Activated naive CD4-positive, alpha-beta T cell treated with anti-CD3 and anti-CD28 coated beads, Interleukin-2, amount 10 ng/mL, durations not matched to agents 7 days and 5 days (primary cell): ENCODE data around the gene GHITM.
A peak's percentile ranks its signal among the peaks of the same experiment; 100 is the strongest.
"Not testable (repeated sequence)": the region's sequence is repeated elsewhere in the genome, so short reads cannot be mapped to it uniquely, and the experiment has no call there.

Experiments
- CTCF ChIA-PET: fragments of 350-600 bp; sonication (Branson Sonifier 250); formaldehyde crosslinking; loops from one replicate; lab custom pipeline; 2021; ENCODE audit warnings: antibody characterized with exemption; lab: Charles Lee
- DNase-seq: peaks from one replicate; pipeline ENCODE4 v3.0.0-alpha.2; 2020
- H3K27ac Mint-ChIP-seq: one replicate; pipeline ENCODE4 v1.8.0; 2021; ENCODE audit warnings: mild to moderate bottlenecking, moderate library complexity, mixed read lengths
- H3K27me3 Mint-ChIP-seq: one replicate; pipeline ENCODE4 v1.8.0; 2021; ENCODE audit warnings: mild to moderate bottlenecking, mixed read lengths
- H3K36me3 Mint-ChIP-seq: one replicate; pipeline ENCODE4 v1.8.0; 2021; ENCODE audit warnings: mixed read lengths
- H3K4me1 Mint-ChIP-seq: one replicate; pipeline ENCODE4 v1.8.0; 2021; ENCODE audit warnings: mixed read lengths
- H3K4me3 Mint-ChIP-seq: one replicate; pipeline ENCODE4 v1.8.0; 2021; ENCODE audit warnings: mild to moderate bottlenecking, moderate library complexity, mixed read lengths
- H3K9me3 Mint-ChIP-seq: one replicate; pipeline ENCODE4 v1.8.0; 2021; ENCODE audit warnings: mixed read lengths

GHITM gene

DNA sequence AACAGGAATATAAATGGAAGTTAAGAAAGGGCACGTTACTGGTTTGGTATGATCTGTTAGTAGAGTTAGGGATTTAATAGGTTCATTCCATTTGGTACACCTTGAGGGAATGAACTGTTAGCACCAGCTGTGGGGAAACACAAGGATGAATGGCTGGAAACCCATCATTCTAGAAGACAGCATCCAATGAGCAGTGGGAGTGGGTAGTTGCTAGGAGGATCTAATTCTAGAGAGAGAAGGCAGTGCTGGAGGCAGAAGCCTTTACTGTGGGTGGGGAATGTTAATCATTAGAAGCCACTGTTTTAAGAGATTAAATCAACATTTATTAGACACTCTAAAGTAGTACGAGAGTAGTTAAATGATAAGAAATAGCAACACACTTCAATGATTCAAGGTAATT, 18.8 kb downstream of the GHITM start:
- H3K27ac Mint-ChIP-seq: no peak overlapping the region
- peaks cover 10% of the 10 kb centered on the region for H3K4me1 Mint-ChIP-seq
- DNase-seq: no peak
- peaks cover 13% of the 10 kb centered on the region for H3K36me3 Mint-ChIP-seq
- peaks cover 6% of the 10 kb centered on the region for H3K27me3 Mint-ChIP-seq
- no peak overlapping the region for H3K4me3 Mint-ChIP-seq
- CTCF ChIA-PET: interaction anchor here (2.0 kb wide), 1 partner anchor 10 kb away, joined by 10 read pairs; no protein-coding TSS in a partner anchor
- H3K9me3 Mint-ChIP-seq: no peaks in the 10 kb centered on the region

DNA sequence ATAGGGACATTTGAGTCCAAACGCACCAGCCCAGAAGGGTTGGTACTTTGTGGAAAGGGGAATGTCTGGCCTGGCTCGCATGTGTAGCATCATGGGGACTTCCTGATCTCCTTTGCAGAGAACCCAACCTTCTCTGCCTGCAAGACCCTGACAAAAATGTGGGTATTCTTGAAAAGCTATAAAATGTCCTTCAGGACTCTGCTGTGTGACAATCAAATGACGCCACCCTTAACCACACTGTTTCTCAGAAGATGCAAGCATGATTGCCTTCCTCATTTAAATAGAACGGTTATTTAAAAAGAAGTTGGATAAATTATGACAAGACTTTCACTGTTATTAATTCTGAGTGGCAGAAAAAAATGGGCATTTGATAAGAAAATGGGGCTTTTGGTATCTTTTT, 19.2 kb downstream of the GHITM start:
- DNase-seq: no peak
- no peak overlapping the region for H3K27ac Mint-ChIP-seq
- peaks cover 10% of the 10 kb centered on the region for H3K4me1 Mint-ChIP-seq
- CTCF ChIA-PET: interaction anchor here (1.5 kb wide), 1 partner anchor 10 kb away, joined by 6 read pairs; no protein-coding TSS in a partner anchor
- H3K36me3 Mint-ChIP-seq: peaks cover 10% of the 10 kb centered on the region
- peaks cover 11% of the 10 kb centered on the region for H3K27me3 Mint-ChIP-seq
- H3K9me3 Mint-ChIP-seq: no peaks in the 10 kb centered on the region
- H3K4me3 Mint-ChIP-seq: no peak overlapping the region

DNA sequence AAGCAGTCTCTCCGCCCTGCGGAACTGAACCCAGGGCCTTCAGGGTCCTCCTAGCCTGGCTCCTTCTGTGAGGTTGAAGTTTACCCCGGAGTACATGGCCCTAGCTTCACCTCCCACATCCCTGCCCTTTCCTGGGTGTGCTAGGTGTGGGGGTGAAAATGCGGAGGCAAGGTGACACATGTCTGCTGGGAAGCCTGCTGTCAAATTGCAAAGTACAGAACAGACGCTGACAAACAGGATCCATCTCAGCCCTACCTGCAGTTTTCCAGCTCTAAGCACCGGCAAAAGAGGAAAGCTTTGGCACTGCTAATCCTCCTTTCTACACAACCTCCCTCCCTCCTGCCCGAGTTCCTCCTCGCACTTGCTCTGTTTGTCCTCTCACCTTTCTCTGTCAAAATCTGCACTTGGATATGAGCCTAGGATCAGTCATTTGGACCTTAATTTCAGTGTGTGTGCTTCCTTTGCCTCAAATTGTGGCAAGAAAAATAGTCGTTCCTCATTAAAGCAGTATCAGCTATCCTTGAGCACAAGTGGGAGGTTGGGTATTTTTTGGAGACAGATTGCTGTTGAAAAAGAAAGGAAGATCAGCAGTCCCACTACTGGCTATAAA, 19.9 kb downstream of the GHITM start:
- Mint-ChIP-seq H3K9me3 (no peaks in the 10 kb centered on the region), H3K36me3 (peaks cover 6% of the 10 kb centered on the region), H3K4me1 (peaks cover 10% of the 10 kb centered on the region), H3K4me3 (no peak overlapping the region), H3K27me3 (peaks cover 17% of the 10 kb centered on the region), H3K27ac (no peak overlapping the region)
- CTCF ChIA-PET: interaction anchor here (0.9 to 1.5 kb wide), 2 partner anchors 10 to 11 kb away, joined by 4 to 6 read pairs; no protein-coding TSS in a partner anchor
- no peak for DNase-seq

DNA sequence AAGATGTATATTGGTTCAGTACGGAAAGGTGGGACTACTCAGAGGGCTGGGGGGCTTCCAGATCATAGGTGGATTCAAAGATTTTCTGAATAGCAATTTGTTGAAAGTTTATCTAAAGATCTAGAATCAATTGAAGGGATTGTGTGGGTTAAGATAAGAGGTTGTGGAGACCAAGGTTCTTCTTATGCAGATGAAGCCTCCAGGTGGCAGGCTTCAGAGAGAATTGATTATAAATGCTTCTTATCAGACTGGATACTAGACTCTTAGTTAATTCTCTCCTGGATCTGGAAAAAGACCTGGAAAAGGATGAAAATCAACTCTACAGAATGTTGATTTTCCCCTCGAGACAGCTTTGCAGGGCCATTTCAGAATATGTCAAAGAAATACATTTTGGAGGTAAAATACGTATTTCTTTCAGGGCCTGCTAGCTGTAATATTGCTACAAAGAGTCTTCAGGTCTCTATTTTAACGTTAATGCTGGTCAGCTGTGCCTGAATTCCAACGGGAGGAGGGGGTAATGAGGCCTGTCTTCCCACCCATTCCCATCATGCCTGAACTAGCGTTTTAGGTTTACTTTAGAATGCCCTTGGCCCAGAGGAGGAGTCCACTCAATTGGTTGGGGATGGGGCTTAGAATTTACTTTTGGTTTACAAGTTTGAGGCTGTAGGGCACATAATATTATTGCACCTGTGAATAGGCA, 21.5 kb downstream of the GHITM start:
- H3K27ac Mint-ChIP-seq: no peak overlapping the region

DNA sequence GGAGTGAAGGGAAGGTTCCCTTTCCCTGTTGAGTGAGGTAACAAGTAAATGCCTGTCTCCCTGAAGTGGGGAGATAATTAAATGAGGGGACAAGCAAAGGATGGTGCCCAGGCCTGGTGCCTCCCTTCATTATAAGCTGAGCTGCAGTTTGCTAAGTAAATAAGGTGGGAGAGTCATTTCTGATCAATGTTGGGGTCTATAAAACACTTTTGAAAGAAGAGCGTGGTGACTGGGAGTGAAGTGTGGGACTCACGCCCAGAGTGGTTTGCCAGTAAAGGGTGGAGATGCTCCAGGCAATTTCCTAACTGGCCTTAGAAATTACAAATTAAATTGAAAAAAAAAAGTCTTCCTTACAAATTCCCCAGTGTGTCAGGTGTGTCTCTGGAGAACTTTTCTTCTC, 24.7 kb downstream of the GHITM start:
- Mint-ChIP-seq H3K27me3 (peaks cover 33% of the 10 kb centered on the region), H3K4me1 (no peaks in the 10 kb centered on the region), H3K36me3 (no peaks in the 10 kb centered on the region), H3K9me3 (no peaks in the 10 kb centered on the region), H3K4me3 (no peak overlapping the region), H3K27ac (no peak overlapping the region)
- no peak for DNase-seq
- CTCF ChIA-PET: interaction anchor here (0.8 to 1.8 kb wide), 3 partner anchors 8 to 16 kb away, joined by 3 to 4 read pairs (median 4); no protein-coding TSS in a partner anchor

More for the DNA sequence above, 21.5 kb downstream of the GHITM start:
- Mint-ChIP-seq H3K4me3 (no peak overlapping the region), H3K36me3 (no peaks in the 10 kb centered on the region), H3K4me1 (peaks cover 10% of the 10 kb centered on the region), H3K9me3 (no peaks in the 10 kb centered on the region), H3K27me3 (peaks cover 28% of the 10 kb centered on the region)
- DNase-seq: no peak
- CTCF ChIA-PET: interaction anchor here (1.4 to 2.6 kb wide), 4 partner anchors 12 to 96 kb away, joined by 4 to 12 read pairs (median 7); no protein-coding TSS in a partner anchor

DNA sequence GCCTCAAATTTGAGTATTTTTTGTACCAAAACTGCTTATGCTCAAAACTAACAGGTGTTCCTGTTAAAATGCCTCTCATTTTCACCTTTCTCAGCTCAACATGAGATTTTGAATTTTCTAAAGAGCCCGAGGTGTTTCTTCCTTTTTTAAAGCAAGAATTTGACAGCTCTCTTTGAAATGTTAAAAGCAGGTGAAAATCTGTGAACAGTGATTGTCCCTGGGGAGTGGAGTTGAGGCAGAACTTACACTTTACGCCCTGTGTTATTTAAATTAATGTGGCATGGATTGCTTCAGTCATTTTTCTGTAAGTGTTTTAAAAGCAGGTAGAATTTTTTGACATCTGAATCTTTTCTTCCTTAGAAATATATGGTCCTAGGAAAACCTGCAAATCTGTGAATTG, 25.1 kb downstream of the GHITM start:
- peaks cover 29% of the 10 kb centered on the region for H3K27me3 Mint-ChIP-seq
- H3K4me1 Mint-ChIP-seq: no peaks in the 10 kb centered on the region
- H3K27ac Mint-ChIP-seq: no peak overlapping the region
- H3K9me3 Mint-ChIP-seq: no peaks in the 10 kb centered on the region
- no peak overlapping the region for H3K4me3 Mint-ChIP-seq
- CTCF ChIA-PET: interaction anchor here (1.8 kb wide), 1 partner anchor 16 kb away, joined by 4 read pairs; no protein-coding TSS in a partner anchor
- no peaks in the 10 kb centered on the region for H3K36me3 Mint-ChIP-seq
- DNase-seq: no peak

DNA sequence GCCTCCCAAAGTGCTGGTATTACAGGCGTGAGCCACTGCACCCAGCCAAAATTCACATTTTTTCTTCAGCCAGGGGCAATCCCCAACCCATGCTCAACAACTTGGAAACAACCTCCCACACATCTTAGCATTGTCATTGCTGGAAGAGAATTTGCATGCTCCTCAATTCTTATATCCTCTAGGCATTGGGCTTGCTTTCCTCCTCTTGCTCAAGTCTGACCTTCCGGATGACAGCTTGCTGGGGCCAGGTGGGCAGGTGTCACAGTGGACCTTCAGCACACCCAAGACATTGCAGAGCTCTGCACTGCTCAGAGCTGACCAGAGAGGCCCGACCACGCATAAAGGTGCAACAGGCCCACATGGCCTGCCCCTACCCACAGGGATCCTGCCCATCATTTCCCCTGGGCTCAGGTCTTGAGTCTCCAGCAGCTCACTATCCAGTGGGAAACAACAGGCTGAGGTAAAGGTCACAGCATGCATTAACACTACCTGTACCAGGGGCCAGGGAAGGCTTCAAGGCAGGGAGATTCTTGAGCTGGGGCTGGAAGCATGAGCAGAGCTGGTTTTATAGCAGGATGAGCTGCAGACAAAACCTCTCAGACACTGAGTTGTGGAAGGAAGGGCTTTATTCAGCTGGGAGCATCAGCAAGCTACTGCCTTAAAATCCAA, 27.4 kb downstream of the GHITM start:
- no peak overlapping the region for H3K27ac Mint-ChIP-seq
- CTCF ChIA-PET: no interaction called here
- no peaks in the 10 kb centered on the region for H3K36me3 Mint-ChIP-seq

DNA sequence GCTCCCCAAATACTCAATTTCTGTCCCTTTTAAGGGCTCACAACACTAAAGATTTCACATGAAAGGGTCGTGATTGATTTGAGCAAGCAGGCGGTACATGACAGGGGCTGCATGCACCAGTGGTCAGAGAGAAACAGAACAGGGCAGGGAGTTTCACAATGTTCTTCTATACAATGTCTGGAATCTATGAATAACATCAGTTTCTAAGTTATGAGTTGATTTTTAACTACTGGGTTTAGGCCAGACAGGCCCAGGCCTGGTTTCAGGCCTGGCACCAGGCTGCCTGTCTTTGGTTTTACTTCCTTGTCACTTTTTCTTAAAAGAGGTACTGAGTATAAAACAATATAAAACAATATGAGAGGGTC, 28.0 kb downstream of the GHITM start:
- CTCF ChIA-PET, H3K27ac Mint-ChIP-seq, H3K9me3 Mint-ChIP-seq, H3K4me1 Mint-ChIP-seq, H3K4me3 Mint-ChIP-seq, H3K36me3 Mint-ChIP-seq, DNase-seq: not testable (repeated sequence)
- peaks cover 36% of the 10 kb centered on the region for H3K27me3 Mint-ChIP-seq

More for the DNA sequence above, 27.4 kb downstream of the GHITM start:
- no peaks in the 10 kb centered on the region for H3K4me1 Mint-ChIP-seq
- no peak for DNase-seq
- H3K27me3 Mint-ChIP-seq: peaks cover 35% of the 10 kb centered on the region
- no peak overlapping the region for H3K4me3 Mint-ChIP-seq
- H3K9me3 Mint-ChIP-seq: no peaks in the 10 kb centered on the region

DNA sequence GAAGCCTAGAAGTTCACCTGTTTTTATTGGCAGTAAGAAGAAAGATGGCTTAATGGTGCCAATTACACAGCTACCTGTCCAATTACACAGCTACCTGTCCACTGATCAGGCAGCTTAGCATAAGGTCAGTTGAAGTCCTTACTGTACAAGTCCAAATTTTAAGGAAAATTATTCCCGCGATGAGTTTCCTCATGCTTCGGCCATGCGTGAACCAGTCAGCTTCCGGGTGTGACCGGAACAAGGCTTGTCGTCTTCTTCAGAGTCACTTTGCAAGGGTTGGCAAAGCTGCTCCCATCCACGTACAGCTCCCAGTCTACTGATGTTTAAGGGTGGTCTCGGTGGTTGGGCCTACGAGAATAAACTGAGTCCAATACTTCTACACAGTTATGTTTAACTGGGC, 29.1 kb downstream of the GHITM start:
- CTCF ChIA-PET: interaction anchor here (0.7 to 1.3 kb wide), 2 partner anchors 13 to 21 kb away, joined by 3 to 4 read pairs; no protein-coding TSS in a partner anchor
- not testable (repeated sequence) for DNase-seq, H3K4me3 Mint-ChIP-seq, H3K4me1 Mint-ChIP-seq, H3K36me3 Mint-ChIP-seq, H3K9me3 Mint-ChIP-seq, H3K27ac Mint-ChIP-seq
- H3K27me3 Mint-ChIP-seq: peaks cover 32% of the 10 kb centered on the region

DNA sequence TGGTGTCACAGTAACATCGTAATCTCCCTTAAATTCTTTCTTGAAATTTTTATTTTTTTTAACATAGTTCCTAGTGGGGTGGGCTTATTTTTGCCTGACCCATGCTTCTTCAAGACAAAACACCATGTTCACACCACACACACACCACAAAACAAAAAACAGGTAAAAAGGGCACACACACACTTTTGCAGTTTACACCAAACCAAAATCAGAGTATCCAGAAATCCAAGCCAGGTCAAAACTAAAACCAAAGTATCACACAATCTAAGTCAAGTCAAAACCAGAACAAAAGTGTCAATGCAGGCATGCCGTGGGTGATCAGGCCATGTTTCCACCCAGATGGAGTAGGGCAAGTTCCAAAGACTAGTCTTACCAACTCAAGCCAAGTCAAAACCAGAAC, 31.9 kb downstream of the GHITM start:
- H3K27ac Mint-ChIP-seq, H3K4me1 Mint-ChIP-seq, H3K4me3 Mint-ChIP-seq, H3K9me3 Mint-ChIP-seq, CTCF ChIA-PET, H3K36me3 Mint-ChIP-seq, DNase-seq: not testable (repeated sequence)
- peaks cover 11% of the 10 kb centered on the region for H3K27me3 Mint-ChIP-seq

DNA sequence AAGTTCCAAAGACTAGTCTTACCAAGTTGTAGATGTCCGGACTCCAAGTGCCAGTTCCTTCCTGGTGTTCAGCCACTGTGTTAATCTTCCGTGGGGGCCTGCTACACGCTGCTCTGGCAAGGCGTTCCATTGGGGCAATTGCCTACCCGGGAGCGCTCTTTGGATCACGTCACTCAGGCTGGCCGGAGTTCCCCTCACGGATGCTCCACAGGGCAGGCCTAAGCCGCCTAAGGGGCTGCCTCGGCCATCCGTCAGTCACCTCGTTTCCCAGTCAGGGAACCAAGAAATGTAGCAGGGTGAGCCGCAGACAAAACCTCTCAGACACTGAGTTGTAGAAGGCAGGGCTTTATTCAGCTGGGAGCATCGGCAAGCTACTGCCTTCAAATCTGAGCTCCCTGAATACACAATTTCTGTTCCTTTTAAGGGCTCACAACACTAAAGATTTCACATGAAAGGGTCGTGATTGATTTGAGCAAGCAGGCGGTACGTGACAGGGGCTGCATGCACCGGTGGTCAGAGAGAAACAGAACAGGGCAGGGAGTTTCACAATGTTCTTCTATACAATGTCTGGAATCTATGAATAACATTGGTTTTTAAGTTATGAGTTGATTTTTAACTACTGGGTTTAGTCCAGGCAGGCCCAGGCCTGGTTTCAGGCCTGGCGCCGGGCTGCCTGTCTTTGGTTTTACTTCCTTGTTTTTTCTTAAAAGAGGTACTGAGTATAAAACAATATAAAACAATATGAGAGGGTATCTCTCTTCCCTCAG, 32.6 kb downstream of the GHITM start:
- H3K27me3 Mint-ChIP-seq, H3K4me3 Mint-ChIP-seq, H3K9me3 Mint-ChIP-seq, CTCF ChIA-PET, H3K4me1 Mint-ChIP-seq, H3K36me3 Mint-ChIP-seq, DNase-seq: not testable (repeated sequence)
- peak overlapping the region; percentile 24 for H3K27ac Mint-ChIP-seq

DNA sequence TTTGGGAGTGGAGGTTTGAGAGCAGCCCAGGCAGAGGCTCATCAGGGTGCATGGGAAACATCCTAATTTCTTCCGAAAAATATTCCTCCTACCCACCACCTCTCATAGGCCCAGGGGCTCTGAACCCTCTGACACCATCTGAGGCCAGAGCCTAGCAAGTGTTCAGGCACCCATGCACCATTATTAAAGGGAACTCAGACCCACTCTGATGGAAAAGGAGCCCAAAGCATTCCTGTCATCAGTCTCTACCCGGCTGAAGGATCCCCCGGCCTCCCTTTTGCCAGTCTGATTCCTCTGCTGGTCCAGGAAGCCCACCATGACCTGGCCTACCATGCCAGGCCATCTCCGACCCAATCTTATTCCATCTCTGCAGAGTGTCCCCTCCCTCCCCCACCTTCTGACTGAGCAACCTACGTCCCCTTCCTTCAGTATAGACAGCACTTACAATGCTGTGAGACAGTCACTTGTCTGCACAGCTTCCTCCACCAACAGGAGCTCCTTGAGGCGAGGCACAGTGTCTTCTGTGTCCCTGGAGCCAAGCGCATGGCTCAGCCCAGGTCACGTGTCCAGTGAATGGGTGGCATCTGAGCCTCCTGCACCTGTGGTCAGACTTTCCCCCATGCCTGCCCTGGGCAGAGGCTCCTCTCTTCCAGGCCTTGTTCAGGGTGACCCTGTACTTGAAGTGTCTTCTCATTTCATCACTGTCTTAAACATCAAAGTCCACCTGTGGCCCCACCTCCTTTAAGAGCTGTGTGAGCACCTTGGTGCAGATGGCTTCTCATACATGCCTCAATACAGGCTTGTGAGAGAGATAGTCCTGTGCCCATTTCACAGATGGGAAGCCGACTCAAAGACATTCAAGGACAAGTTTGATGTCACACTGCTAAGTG, 33.4 kb downstream of the GHITM start:
- peaks cover 6% of the 10 kb centered on the region for H3K4me1 Mint-ChIP-seq
- H3K36me3 Mint-ChIP-seq: no peaks in the 10 kb centered on the region
- H3K4me3 Mint-ChIP-seq: no peak overlapping the region
- peak overlapping the region; percentile 24 for H3K27ac Mint-ChIP-seq
- CTCF ChIA-PET: interaction anchor here (1.0 kb wide), 1 partner anchor 24 kb away, joined by 3 read pairs; no protein-coding TSS in a partner anchor
- H3K27me3 Mint-ChIP-seq: peaks cover 7% of the 10 kb centered on the region
- DNase-seq: no peak
- H3K9me3 Mint-ChIP-seq: no peaks in the 10 kb centered on the region

DNA sequence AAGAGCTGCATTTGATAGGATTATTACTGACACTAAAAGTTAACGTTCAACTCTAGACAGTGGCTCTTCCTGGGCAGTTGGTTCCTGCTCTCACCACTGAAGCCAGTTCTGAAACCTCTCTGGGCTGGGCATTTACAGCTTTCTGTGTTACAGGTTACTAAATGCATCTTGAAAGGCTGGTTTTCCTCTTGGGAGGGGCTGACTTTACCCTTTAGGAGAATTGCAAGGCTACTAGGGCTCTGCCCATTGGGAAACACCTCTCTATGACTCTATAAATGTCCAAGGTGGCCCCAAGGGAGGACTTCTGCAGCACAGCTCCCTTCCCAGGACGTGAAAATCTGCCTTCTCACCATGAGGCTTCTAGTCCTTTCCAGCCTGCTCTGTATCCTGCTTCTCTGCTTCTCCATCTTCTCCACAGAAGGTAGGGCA, 34.2 kb downstream of the GHITM start, which contains the start of gene GPR15LG:
Gene GPR15LG, plus strand, starts transcription at position 301 of the 429 bp plus-strand sequence. Its CDS starts 51 bp downstream, at position 352.
- Mint-ChIP-seq H3K4me3 (no peak within 1 kb of the TSS), H3K36me3 (no peaks in the 10 kb centered on the region), H3K27ac (no peak within 1 kb of the TSS), H3K9me3 (no peaks in the 10 kb centered on the region), H3K4me1 (peaks cover 6% of the 10 kb centered on the region), H3K27me3 (peaks cover 7% of the 10 kb centered on the region)
- no peak for DNase-seq
- CTCF ChIA-PET: interaction anchor here (1.0 kb wide), 1 partner anchor 25 kb away, joined by 3 read pairs; no protein-coding TSS in a partner anchor
